ENCODE measurements around the gene LTBP1. TPM values are rescaled to one million over a fixed set of nuclear protein-coding genes. Genes with fewer than 3 reads are reported as not detected.

The LTBP1 gene
- total RNA-seq, 4 donors from 2014 or later = 3.8 to 20.8 (median 11.3) TPM

- WGBS, 2 donors = 84 to 91% methylated on average over 3 of the region's 3 CpGs
- no peak overlapping the region for H3K4me3 ChIP-seq (ENCODE audit: low read depth, poor library complexity, severe bottlenecking)
- intact Hi-C loops (cut with DNase I; ENCODE audit: low total_unique reads) = no loop called here
- no peak for DNase-seq (ENCODE audit: low spot score in 2 of 2)
- TF ChIP-seq POLR2A (IDR thresholded peaks at IDR 0.05) (no peak), CTCF (IDR thresholded peaks at IDR 0.05) (no peak)
Observed at GRCh38 chr2:33241581-33241980, 294.8 kb downstream of the LTBP1 start.

GRCh38 chr2:33242845-33243244 is 296.1 kb downstream of the LTBP1 start:
- no peak overlapping the region for H3K4me3 ChIP-seq (ENCODE audit: low read depth, poor library complexity, severe bottlenecking)
- DNase-seq (ENCODE audit: low spot score in 2 of 2) = no peak
- TF ChIP-seq POLR2A (IDR thresholded peaks at IDR 0.05) (no peak), CTCF (IDR thresholded peaks at IDR 0.05) (no peak)
- intact Hi-C loops (cut with DNase I; ENCODE audit: low total_unique reads) = no loop called here
- 68 to 77% methylated on average over 1 of the region's 1 CpG for WGBS, 2 donors

GRCh38 chr2:33246432-33246831 is 299.7 kb downstream of the LTBP1 start:
- DNase-seq (ENCODE audit: low spot score in 2 of 2) = no peak

DNA sequence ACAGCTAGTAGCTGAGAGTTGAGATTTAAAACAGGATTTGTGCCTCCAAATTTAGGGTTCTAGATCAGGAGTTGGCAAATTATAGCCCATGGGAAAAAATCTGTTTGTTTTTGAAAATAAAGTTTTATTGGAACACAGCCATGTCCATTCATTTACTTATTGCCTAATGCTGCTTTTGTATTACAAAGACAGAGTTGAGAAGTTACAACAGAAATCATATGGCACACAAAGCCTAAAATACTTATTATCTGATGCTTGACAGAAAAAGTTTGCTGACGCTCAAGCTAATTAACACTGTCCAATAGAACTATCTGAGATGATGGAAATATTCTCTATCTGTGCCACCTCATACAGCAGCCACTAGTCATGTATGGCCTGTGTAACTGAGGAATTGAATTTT is 300.6 kb downstream of the LTBP1 start:
- WGBS, 2 donors = 94 to 97% methylated on average over 1 of the region's 1 CpG
- TF ChIP-seq POLR2A (IDR thresholded peaks at IDR 0.05) = no peak
- no peak for TF ChIP-seq CTCF (IDR thresholded peaks at IDR 0.05)
- no peak for DNase-seq (ENCODE audit: low spot score in 2 of 2)
- H3K4me3 ChIP-seq (ENCODE audit: low read depth, poor library complexity, severe bottlenecking) = no peak overlapping the region
- intact Hi-C loops (cut with DNase I; ENCODE audit: low total_unique reads) = no loop called here

More at GRCh38 chr2:33246432-33246831, 299.7 kb downstream of the LTBP1 start:
- intact Hi-C loops (cut with DNase I; ENCODE audit: low total_unique reads) = no loop called here
- TF ChIP-seq CTCF (IDR thresholded peaks at IDR 0.05) (no peak), POLR2A (IDR thresholded peaks at IDR 0.05) (no peak)
- H3K4me3 ChIP-seq (ENCODE audit: low read depth, poor library complexity, severe bottlenecking) = no peak overlapping the region
- 80 to 91% methylated on average over 4 of the region's 4 CpGs for WGBS, 2 donors

GRCh38 chr2:33250417-33251029 is 303.8 kb downstream of the LTBP1 start:
- intact Hi-C loops (cut with DNase I; ENCODE audit: low total_unique reads) = no loop called here
- H3K4me3 ChIP-seq (ENCODE audit: low read depth, poor library complexity, severe bottlenecking) = no peak overlapping the region
- DNase-seq (ENCODE audit: low spot score in 2 of 2) = no peak
- TF ChIP-seq CTCF (IDR thresholded peaks at IDR 0.05) = no peak
- no peak for TF ChIP-seq POLR2A (IDR thresholded peaks at IDR 0.05)
- WGBS, 2 donors = 88 to 93% methylated on average over 5 of the region's 5 CpGs

All from lower leg skin (tissue), 4 donors.